ENCODE measurements around the gene CHD8. TPM values are rescaled to one million over a fixed set of nuclear protein-coding genes. Genes with fewer than 3 reads are reported as not detected.
A peak's percentile ranks its signal among the peaks of the same experiment; 100 is the strongest.

The CHD8 gene
- total and polyA plus RNA-seq, 2 experiments from 2014 or later = 22.1 to 50.9 TPM

- H3K4me3 ChIP-seq = no peak overlapping the region
- no peak for DNase-seq (ENCODE audit: low spot score)
- H3K9me2 ChIP-seq (replicated peaks; ENCODE audit: insufficient read depth) = no peaks in the 10 kb centered on the region
- no peaks in the 10 kb centered on the region for H4K20me1 ChIP-seq (ENCODE audit: insufficient read depth, poor library complexity, severe bottlenecking)
- H3K27ac ChIP-seq = no peak overlapping the region
- WGBS (ENCODE audit: low lambda C conversion rate, missing lambda C conversion rate) = 97% methylated on average over 5 of the region's 5 CpGs
- H3K9me3 ChIP-seq (ENCODE audit: low read depth) = no peaks in the 10 kb centered on the region
- H3K36me3 ChIP-seq (replicated peaks; ENCODE audit: insufficient read depth, low read depth) = no peaks in the 10 kb centered on the region
- peaks cover 32% of the 10 kb centered on the region for H3K79me2 ChIP-seq
- no peaks in the 10 kb centered on the region for H3K27me3 ChIP-seq
- no peak overlapping the region for H2AFZ ChIP-seq
- no peak overlapping the region for H3K4me2 ChIP-seq
- TF ChIP-seq EZH2 (IDR thresholded peaks at IDR 0.05; ENCODE audit: borderline replicate concordance) = no peak
- TF ChIP-seq EZH2phosphoT487 (IDR thresholded peaks at IDR 0.05; ENCODE audit: low read depth, severe bottlenecking, unreplicated experiment) = no peak
- no peak for TF ChIP-seq CTCF (IDR thresholded peaks at IDR 0.05; ENCODE audit: poor library complexity)
- H3K4me1 ChIP-seq (ENCODE audit: insufficient read depth) = no peaks in the 10 kb centered on the region
Measured at GRCh38 chr14:21501568-21501967, 45.6 kb upstream of the CHD8 start.

GRCh38 chr14:21498540-21499526, 42.9 kb upstream of the CHD8 start:
- H3K4me2 ChIP-seq = no peak overlapping the region
- TF ChIP-seq CTCF (IDR thresholded peaks at IDR 0.05; ENCODE audit: poor library complexity) = peak; percentile 57
- TF ChIP-seq EZH2phosphoT487 (IDR thresholded peaks at IDR 0.05; ENCODE audit: low read depth, severe bottlenecking, unreplicated experiment) = no peak
- no peak for TF ChIP-seq EZH2 (IDR thresholded peaks at IDR 0.05; ENCODE audit: borderline replicate concordance)
- no peaks in the 10 kb centered on the region for H4K20me1 ChIP-seq (ENCODE audit: insufficient read depth, poor library complexity, severe bottlenecking)
- peaks cover 6% of the 10 kb centered on the region for H3K79me2 ChIP-seq
- H3K36me3 ChIP-seq (replicated peaks; ENCODE audit: insufficient read depth, low read depth) = no peaks in the 10 kb centered on the region
- no peaks in the 10 kb centered on the region for H3K9me3 ChIP-seq (ENCODE audit: low read depth)
- peak; percentile 76 for DNase-seq (ENCODE audit: low spot score)
- H3K4me1 ChIP-seq (ENCODE audit: insufficient read depth) = no peaks in the 10 kb centered on the region
- 69% methylated on average over 5 of the region's 5 CpGs for WGBS (ENCODE audit: low lambda C conversion rate, missing lambda C conversion rate)
- peak overlapping the region; percentile 21 for H3K27ac ChIP-seq
- H3K9me2 ChIP-seq (replicated peaks; ENCODE audit: insufficient read depth) = no peaks in the 10 kb centered on the region
- H3K27me3 ChIP-seq = no peaks in the 10 kb centered on the region
- no peak overlapping the region for H3K4me3 ChIP-seq
- H2AFZ ChIP-seq = no peak overlapping the region

GRCh38 chr14:21496453-21496852, 40.5 kb upstream of the CHD8 start:
- Histone ChIP-seq H3K27ac (no peak overlapping the region), H3K27me3 (no peaks in the 10 kb centered on the region), H3K4me1 (ENCODE audit: insufficient read depth) (no peaks in the 10 kb centered on the region), H3K4me3 (no peak overlapping the region), H3K9me2 (replicated peaks; ENCODE audit: insufficient read depth) (no peaks in the 10 kb centered on the region), H4K20me1 (ENCODE audit: insufficient read depth, poor library complexity, severe bottlenecking) (no peaks in the 10 kb centered on the region), H3K79me2 (no peaks in the 10 kb centered on the region), H3K9me3 (ENCODE audit: low read depth) (no peaks in the 10 kb centered on the region), H3K36me3 (replicated peaks; ENCODE audit: insufficient read depth, low read depth) (no peaks in the 10 kb centered on the region), H3K4me2 (no peak overlapping the region), H2AFZ (no peak overlapping the region)
- WGBS (ENCODE audit: low lambda C conversion rate, missing lambda C conversion rate) = 91% methylated on average over 2 of the region's 2 CpGs
- TF ChIP-seq EZH2 (IDR thresholded peaks at IDR 0.05; ENCODE audit: borderline replicate concordance) (no peak), CTCF (IDR thresholded peaks at IDR 0.05; ENCODE audit: poor library complexity) (no peak)
- DNase-seq (ENCODE audit: low spot score) = no peak
